GM12878 (cell line): ENCODE data around the gene EHD4. TPM values are rescaled to one million over a fixed set of nuclear protein-coding genes. Genes with fewer than 3 reads are reported as not detected.

ENCODE experiments used
- BACH1 ChIP-seq: fragments of 450-650 bp; IDR thresholded peaks from 2 replicates; pipeline ENCODE4 v1.6.1; 2017; ENCODE audit warnings: mild to moderate bottlenecking, borderline replicate concordance
- CREM ChIP-seq: IDR thresholded peaks from 2 replicates; pipeline ENCODE4 v1.6.1; 2014; ENCODE audit warnings: antibody characterized with exemption, low read depth
- GATAD2B ChIP-seq: fragments of 450-650 bp; conservative IDR thresholded peaks from 2 replicates; pipeline ENCODE4 v1.6.1; 2017; ENCODE audit warnings: low read depth, mild to moderate bottlenecking, moderate library complexity
- TBL1XR1 ChIP-seq: IDR thresholded peaks from 2 replicates; pipeline ENCODE4 v1.6.1; 2012; ENCODE audit warnings: low read depth, low read length, improper control_type of control experiment
- polyA plus RNA-seq, 11 experiments: library from polyadenylated mRNA; depleted of rRNA in 4 of 11; unstranded in 6 of 11; stranded (reverse) in 5 of 11; fragments of >200 nt; fragmentation: Nextera tagmentation in 4 of 11; fragmentation: Illumina TruSeq in 1 of 11; extraction: Ambion mirVana in 4 of 11; extraction: Trizol in 1 of 11; gene quantifications; 1 replicate in 1 of 11; 2 replicates in 10 of 11; pipeline versions ENCODE4 v1.2.1 to v1.2.3, GENCODE V29; 2011 to 2016; ENCODE audit warnings: inconsistent platforms in 2 of 11, missing spikeins in 2 of 11, low read depth in 1 of 11
- total RNA-seq, 4 experiments: library from RNA; depleted of rRNA in 3 of 4; stranded (reverse); fragments of >200 nt in 3 of 4; fragmentation: Illumina TruSeq in 1 of 4; extraction: Trizol in 1 of 4; gene quantifications; 2 replicates each; pipeline versions ENCODE4 v1.2.1 to v1.2.3, GENCODE V29; 2013 to 2021
- TF ChIP-seq, protein P1 (sequence below): fragments of 450-650 bp; IDR thresholded peaks from 2 replicates; pipeline ENCODE4 v1.6.1; 2016; ENCODE audit warnings: mild to moderate bottlenecking, moderate library complexity, borderline replicate concordance
- TF ChIP-seq, protein P2 (sequence below): fragments of 450-650 bp; IDR thresholded peaks from 2 replicates; pipeline ENCODE4 v1.6.1; 2017; ENCODE audit warnings: mild to moderate bottlenecking, moderate library complexity
- TF ChIP-seq, protein P3 (sequence below): fragments of 450-650 bp; formaldehyde crosslinking; IDR thresholded peaks from 2 replicates; pipeline ENCODE4 v1.4.0; 2020; ENCODE audit warnings: mild to moderate bottlenecking, moderate library complexity

Gene EHD4
- total and polyA plus RNA-seq, 10 of the 15 experiments (the other 5 are each of a cell fraction or from before 2014, with no cell fraction given): 4.2 to 62.9 (median 44.7) TPM

DNA sequence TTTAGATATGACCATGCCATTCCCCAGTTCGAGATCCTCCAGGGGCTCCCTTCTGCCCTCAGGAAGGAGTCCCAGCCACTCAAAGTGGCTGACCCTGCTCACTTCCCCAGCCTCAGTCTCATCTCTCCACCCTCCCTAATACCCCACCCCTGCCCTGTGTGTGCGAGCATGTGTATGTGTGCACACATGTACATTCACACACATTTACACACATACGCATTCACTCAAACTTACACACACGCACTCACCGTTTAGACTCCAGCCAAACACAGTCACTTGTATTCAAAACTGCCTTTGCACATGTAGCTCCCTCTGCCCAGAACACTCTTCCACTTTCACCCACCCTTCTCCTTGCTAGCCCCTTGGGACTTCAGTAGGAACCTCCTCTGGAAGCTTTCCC, 37.1 kb upstream of the EHD4 start (continued):
- TF ChIP-seq TBL1XR1: no peak
- TF ChIP-seq, protein P1, sequence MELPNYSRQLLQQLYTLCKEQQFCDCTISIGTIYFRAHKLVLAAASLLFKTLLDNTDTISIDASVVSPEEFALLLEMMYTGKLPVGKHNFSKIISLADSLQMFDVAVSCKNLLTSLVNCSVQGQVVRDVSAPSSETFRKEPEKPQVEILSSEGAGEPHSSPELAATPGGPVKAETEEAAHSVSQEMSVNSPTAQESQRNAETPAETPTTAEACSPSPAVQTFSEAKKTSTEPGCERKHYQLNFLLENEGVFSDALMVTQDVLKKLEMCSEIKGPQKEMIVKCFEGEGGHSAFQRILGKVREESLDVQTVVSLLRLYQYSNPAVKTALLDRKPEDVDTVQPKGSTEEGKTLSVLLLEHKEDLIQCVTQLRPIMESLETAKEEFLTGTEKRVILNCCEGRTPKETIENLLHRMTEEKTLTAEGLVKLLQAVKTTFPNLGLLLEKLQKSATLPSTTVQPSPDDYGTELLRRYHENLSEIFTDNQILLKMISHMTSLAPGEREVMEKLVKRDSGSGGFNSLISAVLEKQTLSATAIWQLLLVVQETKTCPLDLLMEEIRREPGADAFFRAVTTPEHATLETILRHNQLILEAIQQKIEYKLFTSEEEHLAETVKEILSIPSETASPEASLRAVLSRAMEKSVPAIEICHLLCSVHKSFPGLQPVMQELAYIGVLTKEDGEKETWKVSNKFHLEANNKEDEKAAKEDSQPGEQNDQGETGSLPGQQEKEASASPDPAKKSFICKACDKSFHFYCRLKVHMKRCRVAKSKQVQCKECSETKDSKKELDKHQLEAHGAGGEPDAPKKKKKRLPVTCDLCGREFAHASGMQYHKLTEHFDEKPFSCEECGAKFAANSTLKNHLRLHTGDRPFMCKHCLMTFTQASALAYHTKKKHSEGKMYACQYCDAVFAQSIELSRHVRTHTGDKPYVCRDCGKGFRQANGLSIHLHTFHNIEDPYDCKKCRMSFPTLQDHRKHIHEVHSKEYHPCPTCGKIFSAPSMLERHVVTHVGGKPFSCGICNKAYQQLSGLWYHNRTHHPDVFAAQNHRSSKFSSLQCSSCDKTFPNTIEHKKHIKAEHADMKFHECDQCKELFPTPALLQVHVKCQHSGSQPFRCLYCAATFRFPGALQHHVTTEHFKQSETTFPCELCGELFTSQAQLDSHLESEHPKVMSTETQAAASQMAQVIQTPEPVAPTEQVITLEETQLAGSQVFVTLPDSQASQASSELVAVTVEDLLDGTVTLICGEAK: no peak
- TF ChIP-seq, protein P2, sequence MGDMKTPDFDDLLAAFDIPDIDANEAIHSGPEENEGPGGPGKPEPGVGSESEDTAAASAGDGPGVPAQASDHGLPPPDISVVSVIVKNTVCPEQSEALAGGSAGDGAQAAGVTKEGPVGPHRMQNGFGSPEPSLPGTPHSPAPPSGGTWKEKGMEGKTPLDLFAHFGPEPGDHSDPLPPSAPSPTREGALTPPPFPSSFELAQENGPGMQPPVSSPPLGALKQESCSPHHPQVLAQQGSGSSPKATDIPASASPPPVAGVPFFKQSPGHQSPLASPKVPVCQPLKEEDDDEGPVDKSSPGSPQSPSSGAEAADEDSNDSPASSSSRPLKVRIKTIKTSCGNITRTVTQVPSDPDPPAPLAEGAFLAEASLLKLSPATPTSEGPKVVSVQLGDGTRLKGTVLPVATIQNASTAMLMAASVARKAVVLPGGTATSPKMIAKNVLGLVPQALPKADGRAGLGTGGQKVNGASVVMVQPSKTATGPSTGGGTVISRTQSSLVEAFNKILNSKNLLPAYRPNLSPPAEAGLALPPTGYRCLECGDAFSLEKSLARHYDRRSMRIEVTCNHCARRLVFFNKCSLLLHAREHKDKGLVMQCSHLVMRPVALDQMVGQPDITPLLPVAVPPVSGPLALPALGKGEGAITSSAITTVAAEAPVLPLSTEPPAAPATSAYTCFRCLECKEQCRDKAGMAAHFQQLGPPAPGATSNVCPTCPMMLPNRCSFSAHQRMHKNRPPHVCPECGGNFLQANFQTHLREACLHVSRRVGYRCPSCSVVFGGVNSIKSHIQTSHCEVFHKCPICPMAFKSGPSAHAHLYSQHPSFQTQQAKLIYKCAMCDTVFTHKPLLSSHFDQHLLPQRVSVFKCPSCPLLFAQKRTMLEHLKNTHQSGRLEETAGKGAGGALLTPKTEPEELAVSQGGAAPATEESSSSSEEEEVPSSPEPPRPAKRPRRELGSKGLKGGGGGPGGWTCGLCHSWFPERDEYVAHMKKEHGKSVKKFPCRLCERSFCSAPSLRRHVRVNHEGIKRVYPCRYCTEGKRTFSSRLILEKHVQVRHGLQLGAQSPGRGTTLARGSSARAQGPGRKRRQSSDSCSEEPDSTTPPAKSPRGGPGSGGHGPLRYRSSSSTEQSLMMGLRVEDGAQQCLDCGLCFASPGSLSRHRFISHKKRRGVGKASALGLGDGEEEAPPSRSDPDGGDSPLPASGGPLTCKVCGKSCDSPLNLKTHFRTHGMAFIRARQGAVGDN: no peak
- TF ChIP-seq, protein P3, sequence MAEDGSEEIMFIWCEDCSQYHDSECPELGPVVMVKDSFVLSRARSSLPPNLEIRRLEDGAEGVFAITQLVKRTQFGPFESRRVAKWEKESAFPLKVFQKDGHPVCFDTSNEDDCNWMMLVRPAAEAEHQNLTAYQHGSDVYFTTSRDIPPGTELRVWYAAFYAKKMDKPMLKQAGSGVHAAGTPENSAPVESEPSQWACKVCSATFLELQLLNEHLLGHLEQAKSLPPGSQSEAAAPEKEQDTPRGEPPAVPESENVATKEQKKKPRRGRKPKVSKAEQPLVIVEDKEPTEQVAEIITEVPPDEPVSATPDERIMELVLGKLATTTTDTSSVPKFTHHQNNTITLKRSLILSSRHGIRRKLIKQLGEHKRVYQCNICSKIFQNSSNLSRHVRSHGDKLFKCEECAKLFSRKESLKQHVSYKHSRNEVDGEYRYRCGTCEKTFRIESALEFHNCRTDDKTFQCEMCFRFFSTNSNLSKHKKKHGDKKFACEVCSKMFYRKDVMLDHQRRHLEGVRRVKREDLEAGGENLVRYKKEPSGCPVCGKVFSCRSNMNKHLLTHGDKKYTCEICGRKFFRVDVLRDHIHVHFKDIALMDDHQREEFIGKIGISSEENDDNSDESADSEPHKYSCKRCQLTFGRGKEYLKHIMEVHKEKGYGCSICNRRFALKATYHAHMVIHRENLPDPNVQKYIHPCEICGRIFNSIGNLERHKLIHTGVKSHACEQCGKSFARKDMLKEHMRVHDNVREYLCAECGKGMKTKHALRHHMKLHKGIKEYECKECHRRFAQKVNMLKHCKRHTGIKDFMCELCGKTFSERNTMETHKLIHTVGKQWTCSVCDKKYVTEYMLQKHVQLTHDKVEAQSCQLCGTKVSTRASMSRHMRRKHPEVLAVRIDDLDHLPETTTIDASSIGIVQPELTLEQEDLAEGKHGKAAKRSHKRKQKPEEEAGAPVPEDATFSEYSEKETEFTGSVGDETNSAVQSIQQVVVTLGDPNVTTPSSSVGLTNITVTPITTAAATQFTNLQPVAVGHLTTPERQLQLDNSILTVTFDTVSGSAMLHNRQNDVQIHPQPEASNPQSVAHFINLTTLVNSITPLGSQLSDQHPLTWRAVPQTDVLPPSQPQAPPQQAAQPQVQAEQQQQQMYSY (CRISPR knock-in tag): no peak
- TF ChIP-seq GATAD2B: no peak
- no peak for TF ChIP-seq BACH1
- TF ChIP-seq CREM: no peak
